H9 (cell line): ENCODE measurements around the gene ACAP1. TPM values are rescaled to one million over a fixed set of nuclear protein-coding genes. Genes with fewer than 3 reads are reported as not detected.

Source experiments
- DNase-seq: peaks from one replicate; pipeline ENCODE4 v3.0.0-alpha.2; 2017
- H2AFZ ChIP-seq: one replicate; pipeline ENCODE4 v1.6.1; 2013; ENCODE audit warnings: mild to moderate bottlenecking, low read length, control low read depth, moderate library complexity
- H2AK5ac ChIP-seq: 2 replicates; pipeline ENCODE4 v1.6.1; 2013; ENCODE audit warnings: low read length, control low read depth, mixed read lengths; ENCODE audit not compliant: insufficient read length
- H2BK120ac ChIP-seq: one replicate; pipeline ENCODE4 v1.6.1; 2013; ENCODE audit warnings: low read depth, mild to moderate bottlenecking, low read length, control low read depth, inconsistent platforms; ENCODE audit not compliant: poor library complexity, severe bottlenecking
- H2BK12ac ChIP-seq: 2 replicates; pipeline ENCODE4 v1.6.1; 2013; ENCODE audit warnings: low read length, control low read depth, mixed read lengths, low read depth; ENCODE audit not compliant: insufficient read length
- H2BK15ac ChIP-seq: 2 replicates; pipeline ENCODE4 v1.6.1; 2013; ENCODE audit warnings: low read depth, low read length, control low read depth
- H2BK20ac ChIP-seq: one replicate; pipeline ENCODE4 v1.6.1; 2013; ENCODE audit warnings: low read depth, mild to moderate bottlenecking, low read length, control low read depth, inconsistent platforms; ENCODE audit not compliant: poor library complexity, severe bottlenecking
- H2BK5ac ChIP-seq: 2 replicates; pipeline ENCODE4 v1.6.1; 2013; ENCODE audit warnings: low read length, control low read depth, mixed read lengths; ENCODE audit not compliant: insufficient read length
- H3K14ac ChIP-seq: 2 replicates; pipeline ENCODE4 v1.6.1; 2013; ENCODE audit warnings: low read length, control low read depth; ENCODE audit not compliant: insufficient read depth
- H3K18ac ChIP-seq: 2 replicates; pipeline ENCODE4 v1.6.1; 2013; ENCODE audit warnings: low read depth, mild to moderate bottlenecking, mixed read lengths, low read length, control low read depth; ENCODE audit not compliant: insufficient read length
- H3K23ac ChIP-seq: 2 replicates; pipeline ENCODE4 v1.6.1; 2013; ENCODE audit warnings: low read length, control low read depth, mixed read lengths, low read depth; ENCODE audit not compliant: insufficient read length
- H3K23me2 ChIP-seq: 2 replicates; pipeline ENCODE4 v1.6.1; 2013; ENCODE audit warnings: low read depth, mild to moderate bottlenecking, mixed read lengths, low read length, control low read depth; ENCODE audit not compliant: insufficient read length, poor library complexity, severe bottlenecking
- H3K27ac ChIP-seq: 2 replicates; pipeline ENCODE4 v1.5.1; 2013; ENCODE audit warnings: low read length, control low read depth, mixed read lengths, low read depth; ENCODE audit not compliant: insufficient read length
- H3K27me3 ChIP-seq: 2 replicates; pipeline ENCODE4 v1.6.1; 2013; ENCODE audit warnings: low read length, control low read depth, inconsistent platforms; ENCODE audit not compliant: insufficient read depth
- H3K4ac ChIP-seq: 2 replicates; pipeline ENCODE4 v1.6.1; 2013; ENCODE audit warnings: low read depth, mild to moderate bottlenecking, control low read depth, inconsistent platforms, low read length, moderate library complexity
- H3K4me1 ChIP-seq: 2 replicates; pipeline ENCODE4 v1.6.1; 2013; ENCODE audit warnings: low read length, control low read depth, inconsistent platforms; ENCODE audit not compliant: insufficient read depth
- H3K4me2 ChIP-seq: 2 replicates; pipeline ENCODE4 v1.6.1; 2013; ENCODE audit warnings: low read length, control low read depth, mixed read lengths; ENCODE audit not compliant: insufficient read length, insufficient read depth
- H3K56ac ChIP-seq: 2 replicates; pipeline ENCODE4 v1.6.1; 2013; ENCODE audit warnings: low read depth, mild to moderate bottlenecking, mixed read lengths, low read length, control low read depth; ENCODE audit not compliant: insufficient read length
- H3K79me1 ChIP-seq: 2 replicates; pipeline ENCODE4 v1.6.1; 2013; ENCODE audit warnings: low read depth, mild to moderate bottlenecking, moderate library complexity, low read length, control low read depth, inconsistent platforms; ENCODE audit not compliant: insufficient read depth, poor library complexity, severe bottlenecking
- H3K79me2 ChIP-seq: 2 replicates; pipeline ENCODE4 v1.6.1; 2013; ENCODE audit warnings: low read length, control low read depth, inconsistent platforms; ENCODE audit not compliant: insufficient read depth
- H3K9ac ChIP-seq: 2 replicates; pipeline ENCODE4 v1.6.1; 2013; ENCODE audit warnings: low read length, control low read depth, mixed read lengths; ENCODE audit not compliant: insufficient read length; ENCODE audit errors: extremely low read depth
- H3K9me3 ChIP-seq: one replicate; pipeline ENCODE4 v1.6.1; 2013; ENCODE audit warnings: low read depth, low read length, inconsistent platforms; ENCODE audit not compliant: control insufficient read depth
- H3T11ph ChIP-seq: one replicate; pipeline ENCODE4 v1.6.1; 2013; ENCODE audit warnings: mild to moderate bottlenecking, low read length, control low read depth, inconsistent platforms
- H4K20me1 ChIP-seq: one replicate; pipeline ENCODE4 v1.6.1; 2013; ENCODE audit not compliant: control insufficient read depth, insufficient read length, insufficient read depth
- H4K5ac ChIP-seq: 2 replicates; pipeline ENCODE4 v1.6.1; 2013; ENCODE audit warnings: low read depth, mild to moderate bottlenecking, mixed read lengths, low read length, control low read depth; ENCODE audit not compliant: insufficient read length
- H4K8ac ChIP-seq: replicated peaks from 2 replicates; pipeline ENCODE4 v1.6.1; 2013; ENCODE audit warnings: low read length, control low read depth, mixed read lengths, low read depth; ENCODE audit not compliant: insufficient read length
- H4K91ac ChIP-seq: 2 replicates; pipeline ENCODE4 v1.6.1; 2013; ENCODE audit warnings: low read depth, mild to moderate bottlenecking, moderate library complexity, mixed read lengths, low read length, control low read depth; ENCODE audit not compliant: insufficient read length
- H3K27ac Mint-ChIP-seq, 3 experiments: 2 replicates in 2 of 3; 3 replicates in 1 of 3; pipeline ENCODE4 v1.8.0; 2020 to 2021; ENCODE audit warnings: mixed read lengths in 3 of 3, mild to moderate bottlenecking in 1 of 3, moderate library complexity in 1 of 3
- H3K27me3 Mint-ChIP-seq: 2 replicates; pipeline ENCODE4 v1.8.0; 2021; ENCODE audit warnings: low read depth, mild to moderate bottlenecking, moderate library complexity, mixed read lengths
- H3K36me3 Mint-ChIP-seq, 3 experiments: 2 replicates in 2 of 3; 3 replicates in 1 of 3; pipeline ENCODE4 v1.8.0; 2020 to 2021; ENCODE audit warnings: low read depth in 3 of 3, mixed read lengths in 3 of 3; ENCODE audit not compliant: insufficient read depth in 1 of 3
- H3K4me1 Mint-ChIP-seq, 2 experiments: 2 replicates each; pipeline ENCODE4 v1.8.0; 2020; ENCODE audit warnings: mixed read lengths in 2 of 2
- H3K4me3 Mint-ChIP-seq, 2 experiments: 2 replicates in 1 of 2; 3 replicates in 1 of 2; pipeline ENCODE4 v1.8.0; 2020 to 2021; ENCODE audit warnings: mild to moderate bottlenecking in 2 of 2, mixed read lengths in 2 of 2, moderate library complexity in 1 of 2
- H3K9me3 Mint-ChIP-seq, 2 experiments: 2 replicates in 1 of 2; 3 replicates in 1 of 2; pipeline ENCODE4 v1.8.0; 2020; ENCODE audit warnings: mild to moderate bottlenecking in 2 of 2, mixed read lengths in 2 of 2, moderate library complexity in 1 of 2
- WGBS: extraction: QIAGEN DNeasy Blood & Tissue Kit; methylation state at CpG from one replicate; pipeline ENCODE4 v1.1.7; 2013; ENCODE audit warnings: missing lambda C conversion rate, low lambda C conversion rate, mixed read lengths; ENCODE audit not compliant: insufficient read length; ENCODE audit errors: extremely low coverage; 5-methylcytosine and 5-hydroxymethylcytosine counted together
- total RNA-seq: library from RNA; stranded (reverse); gene quantifications from 2 replicates; pipeline ENCODE4 v1.2.1, GENCODE V29; 2021
- TF ChIP-seq, protein P1 (sequence below): fragments of 200-600 bp; sonication (generic); conservative IDR thresholded peaks from 3 replicates; pipeline ENCODE4 v1.8.0; 2021; ENCODE audit warnings: antibody characterized with exemption, mild to moderate bottlenecking

The ACAP1 gene
- total RNA-seq, 1 experiment from 2014 or later = 18.2 TPM

DNA sequence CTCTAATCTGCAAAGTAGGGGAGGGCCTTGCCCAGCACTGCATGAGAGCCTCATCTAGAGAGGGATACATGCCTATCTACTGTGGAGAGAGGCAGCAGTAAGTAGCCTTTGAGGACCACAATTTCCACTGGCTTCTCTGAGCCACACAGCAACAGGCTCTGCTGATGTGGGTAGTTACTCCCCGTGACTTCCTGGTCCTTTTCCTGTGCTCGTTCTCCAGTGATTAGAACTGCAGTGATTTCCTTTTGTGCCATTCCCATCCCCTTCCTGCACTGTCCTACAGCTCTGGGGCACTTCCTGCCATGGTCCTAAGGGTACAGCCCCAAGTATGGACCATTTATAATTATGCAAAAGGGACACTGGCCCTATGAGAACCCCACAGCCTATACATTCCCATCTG is 55.0 kb downstream of the ACAP1 start:
- Mint-ChIP-seq H3K27me3 (peaks cover 2% of the 10 kb centered on the region), H3K4me3 (no peak overlapping the region)
- no peak overlapping the region for H2BK15ac ChIP-seq

More for the DNA sequence above, 55.0 kb downstream of the ACAP1 start:
- H2AFZ ChIP-seq = no peak overlapping the region
- no peak overlapping the region for H4K8ac ChIP-seq
- Mint-ChIP-seq H3K27ac (peak overlapping the region in 1 of 3 experiments; percentile 76; a peak in 1 of 7 replicates), H3K4me1 (peaks cover 22% of the 10 kb centered on the region in 2 experiments), H3K36me3 (peaks cover 27 to 51% (median 35%) of the 10 kb centered on the region in 3 experiments), H3K9me3 (no peaks in the 10 kb centered on the region; a peak in 1 of 5 replicates)
- H3K79me1 ChIP-seq = no peaks in the 10 kb centered on the region
- H2AK5ac ChIP-seq = no peak overlapping the region
- no peak overlapping the region for H3K4me2 ChIP-seq
- no peak overlapping the region for H3K56ac ChIP-seq
- no peak overlapping the region for H3K27ac ChIP-seq
- no CpG with 5 or more reads among the region's 2 CpGs for WGBS
- no peak overlapping the region for H2BK120ac ChIP-seq
- H3K27me3 ChIP-seq = no peaks in the 10 kb centered on the region
- H3K9me3 ChIP-seq = no peaks in the 10 kb centered on the region
- no peak overlapping the region for H3K14ac ChIP-seq
- TF ChIP-seq, protein P1, sequence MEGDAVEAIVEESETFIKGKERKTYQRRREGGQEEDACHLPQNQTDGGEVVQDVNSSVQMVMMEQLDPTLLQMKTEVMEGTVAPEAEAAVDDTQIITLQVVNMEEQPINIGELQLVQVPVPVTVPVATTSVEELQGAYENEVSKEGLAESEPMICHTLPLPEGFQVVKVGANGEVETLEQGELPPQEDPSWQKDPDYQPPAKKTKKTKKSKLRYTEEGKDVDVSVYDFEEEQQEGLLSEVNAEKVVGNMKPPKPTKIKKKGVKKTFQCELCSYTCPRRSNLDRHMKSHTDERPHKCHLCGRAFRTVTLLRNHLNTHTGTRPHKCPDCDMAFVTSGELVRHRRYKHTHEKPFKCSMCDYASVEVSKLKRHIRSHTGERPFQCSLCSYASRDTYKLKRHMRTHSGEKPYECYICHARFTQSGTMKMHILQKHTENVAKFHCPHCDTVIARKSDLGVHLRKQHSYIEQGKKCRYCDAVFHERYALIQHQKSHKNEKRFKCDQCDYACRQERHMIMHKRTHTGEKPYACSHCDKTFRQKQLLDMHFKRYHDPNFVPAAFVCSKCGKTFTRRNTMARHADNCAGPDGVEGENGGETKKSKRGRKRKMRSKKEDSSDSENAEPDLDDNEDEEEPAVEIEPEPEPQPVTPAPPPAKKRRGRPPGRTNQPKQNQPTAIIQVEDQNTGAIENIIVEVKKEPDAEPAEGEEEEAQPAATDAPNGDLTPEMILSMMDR = no peak
- H3K18ac ChIP-seq = no peak overlapping the region
- H3K9ac ChIP-seq = no peak overlapping the region
- H3K4me1 ChIP-seq = peaks cover 7% of the 10 kb centered on the region; the same call in 1 of the 2 replicates
- H3K23me2 ChIP-seq = peaks cover 12% of the 10 kb centered on the region
- no peak overlapping the region for H4K5ac ChIP-seq
- no peak overlapping the region for H2BK5ac ChIP-seq
- H2BK20ac ChIP-seq = no peak overlapping the region
- no peak overlapping the region for H4K91ac ChIP-seq
- H2BK12ac ChIP-seq = no peak overlapping the region
- H3K79me2 ChIP-seq = no peaks in the 10 kb centered on the region
- H3K4ac ChIP-seq = no peak overlapping the region
- no peak for DNase-seq
- H3T11ph ChIP-seq = no peak overlapping the region
- peaks cover 2% of the 10 kb centered on the region for H4K20me1 ChIP-seq
- no peak overlapping the region for H3K23ac ChIP-seq
